Measurements from ENCODE around the gene TOR4A. TPM values are rescaled to one million over a fixed set of nuclear protein-coding genes. Genes with fewer than 3 reads are reported as not detected.

TOR4A gene
- total and polyA plus RNA-seq, 2 donors (not counting 1 experiment from before 2014, with no cell fraction given) = 8.3 to 15.3 TPM

DNA sequence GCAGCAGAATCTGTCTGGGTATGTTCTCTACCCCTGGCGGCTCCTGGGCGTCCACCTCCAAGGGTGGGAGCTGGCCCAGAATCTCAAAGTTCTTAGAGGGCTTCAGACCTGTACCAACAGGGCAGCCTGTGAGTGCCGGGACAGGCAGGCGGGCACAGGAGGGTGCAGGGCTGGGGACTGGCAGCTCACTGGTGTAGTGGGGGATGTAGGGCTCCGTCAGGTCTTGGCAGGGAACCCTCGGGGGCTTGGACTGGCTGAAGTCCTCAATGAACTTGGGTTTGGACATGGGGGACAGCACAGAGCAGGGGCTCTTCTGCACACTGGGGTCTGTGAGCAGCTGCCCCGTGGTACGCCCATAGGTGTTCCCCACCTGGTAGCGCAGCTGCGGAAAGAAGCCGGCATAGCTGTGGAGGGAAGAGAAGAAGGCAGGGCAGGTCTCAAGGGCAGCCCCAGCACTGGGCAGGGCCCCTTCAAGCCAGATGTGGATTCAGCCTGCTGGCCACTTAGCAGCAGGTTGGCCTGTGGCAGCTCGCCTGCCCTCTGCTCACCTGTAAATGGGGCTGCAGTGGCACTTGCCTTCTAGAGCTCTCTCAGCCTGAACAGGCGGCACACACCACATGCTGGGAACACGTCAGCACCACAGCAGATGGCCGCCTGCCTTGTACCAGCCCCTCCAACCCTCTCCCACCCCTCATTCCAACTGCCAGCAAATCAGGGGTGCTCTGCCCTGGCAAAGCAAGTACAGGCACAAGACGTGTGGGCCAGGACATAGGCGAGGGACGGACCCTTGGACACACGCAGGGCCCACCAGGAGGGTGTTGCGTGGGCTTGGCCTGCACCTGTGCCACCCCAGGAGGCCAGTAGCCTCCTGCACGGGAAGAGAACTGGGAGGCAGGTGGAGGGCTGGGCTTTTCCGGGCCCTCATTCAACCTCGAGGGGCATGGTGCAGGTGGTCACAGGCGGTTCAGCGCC is 31.8 kb upstream of the TOR4A start:
- Mint-ChIP-seq H3K4me1 (peaks cover 22% of the 10 kb centered on the region), H3K9me3 (ENCODE audit: insufficient read depth) (no peaks in the 10 kb centered on the region), H3K4me3 (no peak overlapping the region), H3K27ac (no peak overlapping the region), H3K27me3 (no peaks in the 10 kb centered on the region)
- intact Hi-C loops (cut with micrococcal nuclease) = no loop called here
- WGBS (ENCODE audit: insufficient coverage) = 94% methylated on average over 25 of the region's 25 CpGs
- Histone ChIP-seq H2AFZ (ENCODE audit: insufficient read depth, low read depth, low read length, poor library complexity, severe bottlenecking) (no peak overlapping the region), H3K9me3 (ENCODE audit: control extremely low read depth in 1 of 3, control insufficient read depth in 2 of 3, insufficient read depth in 1 of 3, low read length in 2 of 3) (no peaks in the 10 kb centered on the region), H3K36me3 (replicated peaks in 1 of 2; ENCODE audit: control extremely low read depth in 1 of 2, control insufficient read depth in 1 of 2, extremely low read depth in 1 of 2, insufficient read depth in 2 of 2, low read length in 1 of 2) (peaks cover 0 to 20% of the 10 kb centered on the region in 2 experiments), H3K4me2 (replicated peaks; ENCODE audit: low read depth, low read length, poor library complexity, severe bottlenecking) (no peak overlapping the region), H3K27ac (ENCODE audit: low read length in 2 of 2) (no peak overlapping the region), H4K20me1 (ENCODE audit: control insufficient read depth, insufficient read depth, low read length, poor library complexity, severe bottlenecking) (peaks cover 28% of the 10 kb centered on the region), H3K4me3 (ENCODE audit: control extremely low read depth in 1 of 5, extremely low read depth in 1 of 5, insufficient read depth in 1 of 5, low read depth in 2 of 5, low read length in 4 of 5) (no peak overlapping the region), H3K4me1 (ENCODE audit: control insufficient read depth in 2 of 2, insufficient read depth in 2 of 2, low read length in 2 of 2) (peaks cover 11 to 12% of the 10 kb centered on the region in 2 donors), H3K79me2 (ENCODE audit: control insufficient read depth, insufficient read depth, low read length) (peaks cover 32% of the 10 kb centered on the region), H3K27me3 (replicated peaks in 1 of 4; ENCODE audit: control extremely low read depth in 1 of 4, control insufficient read depth in 3 of 4, insufficient read depth in 4 of 4, low read length in 3 of 4) (no peaks in the 10 kb centered on the region), H3K9ac (ENCODE audit: low read length) (no peak overlapping the region)
- ATAC-seq (ENCODE audit: low read depth) = no peak
- no peak for DNase-seq
- no peak for TF ChIP-seq EZH2 (IDR thresholded peaks at IDR 0.05; ENCODE audit: borderline replicate concordance, insufficient read depth, low read depth, low read length, poor library complexity, severe bottlenecking)
- no peak for TF ChIP-seq CTCF (IDR thresholded peaks at IDR 0.05)
- CTCF ChIA-PET = interaction anchor here (0.8 to 1.1 kb wide), 2 partner anchors 113 to 199 kb away, joined by 3 read pairs; no protein-coding TSS in a partner anchor
- POLR2A ChIA-PET = interaction anchor here (0.6 kb wide), 3 partner anchors 38 to 202 kb away, joined by 3 to 5 read pairs (median 3); partner anchors contain the start of gene MAN1B1

Data from B cell (primary cell).